HepG2 (cell line): ENCODE results near the gene CCM2. TPM values are rescaled to one million over a fixed set of nuclear protein-coding genes. Genes with fewer than 3 reads are reported as not detected.

Experiments used
- ATAC-seq: fragments of 200-7000 bp; cut with Tn5 transposase; 3 replicates; pipeline ENCODE4 v1.9.1; 2020; ENCODE audit warnings: mild to moderate bottlenecking, moderate library complexity
- BruUV-seq: library from RNA; stranded (reverse); fragments of 400-500 nt; replicated peaks from 2 replicates; lab custom pipeline; 2021; lab: Mats Ljungman, UMichigan
- CTCF ChIA-PET: fragments of 300-600 bp; formaldehyde crosslinking; extraction: SDS; loops from one replicate; lab custom pipeline; 2021; ENCODE audit warnings: low total read pairs, inconsistent platforms, low intra/inter-chr PET ratio; lab: Yijun Ruan, JAX
- POLR2A ChIA-PET: fragments of 350-600 bp; sonication (Branson Sonifier 250); formaldehyde crosslinking; loops from one replicate; lab custom pipeline; 2020; ENCODE audit warnings: antibody characterized with exemption, inconsistent platforms; lab: Yijun Ruan, JAX
- DNase-seq: peaks from one replicate; pipeline ENCODE4 v3.0.0-alpha.2; 2015; ENCODE audit warnings: low spot score
- FAIRE-seq: peaks from 3 replicates; lab custom pipeline; 2011; peaks lifted over from hg19 to GRCh38; lab: Jason Lieb, UNC
- H2AFZ ChIP-seq: one replicate; pipeline ENCODE4 v1.6.1; 2011; ENCODE audit warnings: low read length, inconsistent platforms
- H3K27ac ChIP-seq: fragments of 300-600 bp; 3 replicates; pipeline ENCODE4 v1.8.0; 2011; ENCODE audit warnings: mixed run types, mild to moderate bottlenecking, mixed read lengths, low read length, inconsistent platforms; ENCODE audit not compliant: insufficient read depth; ENCODE audit errors: extremely low read length
- H3K27me3 ChIP-seq, 2 experiments: fragments of 200-600 bp in 1 of 2; 2 replicates in 1 of 2; 3 replicates in 1 of 2; pipeline versions ENCODE4 v1.6.0 to v1.8.0; 2011; ENCODE audit warnings: low read length in 2 of 2, mild to moderate bottlenecking in 2 of 2, moderate library complexity in 2 of 2, inconsistent platforms in 1 of 2; ENCODE audit not compliant: insufficient read depth in 2 of 2, control insufficient read depth in 1 of 2
- H3K36me3 ChIP-seq, 2 experiments: fragments of 200-600 bp in 1 of 2; replicated peaks in 1 of 2; 2 replicates in 1 of 2; 3 replicates in 1 of 2; pipeline versions ENCODE4 v1.5.1 to v1.8.0; 2011; ENCODE audit warnings: low read length in 2 of 2, inconsistent platforms in 1 of 2; ENCODE audit not compliant: insufficient read depth in 2 of 2, control insufficient read depth in 1 of 2
- H3K4me1 ChIP-seq: 2 replicates; pipeline ENCODE4 v1.5.1; 2012; ENCODE audit warnings: low read length, inconsistent platforms; ENCODE audit not compliant: insufficient read depth
- H3K4me2 ChIP-seq: 2 replicates; pipeline ENCODE4 v1.6.0; 2011; ENCODE audit warnings: low read depth, low read length, inconsistent platforms
- H3K4me3 ChIP-seq, 3 experiments: fragments of 200-600 bp in 1 of 3; sonication (generic), shearing (Covaris generic) in 1 of 3; replicated peaks in 1 of 3; 2 replicates each; pipeline ENCODE4 v1.5.1; 2011 to 2016; ENCODE audit warnings: low read length in 3 of 3, inconsistent platforms in 2 of 3, low read depth in 2 of 3, mild to moderate bottlenecking in 2 of 3, control low read depth in 1 of 3, mixed read lengths in 1 of 3; ENCODE audit not compliant: insufficient read depth in 1 of 3
- H3K79me2 ChIP-seq: one replicate; pipeline ENCODE4 v1.6.1; 2011; ENCODE audit warnings: low read length, inconsistent platforms; ENCODE audit not compliant: insufficient read depth
- H3K9ac ChIP-seq: 2 replicates; pipeline ENCODE4 v1.6.0; 2011; ENCODE audit warnings: mild to moderate bottlenecking, low read depth, low read length, inconsistent platforms; ENCODE audit not compliant: insufficient read depth
- H3K9me3 ChIP-seq: 2 replicates; pipeline ENCODE4 v1.5.1; 2012; ENCODE audit warnings: mild to moderate bottlenecking, low read length
- H4K20me1 ChIP-seq: 2 replicates; pipeline ENCODE4 v1.6.0; 2011; ENCODE audit warnings: inconsistent platforms, mild to moderate bottlenecking, low read length, moderate library complexity; ENCODE audit not compliant: insufficient read depth
- BRCA1 ChIP-seq: sonication (generic); formaldehyde crosslinking; IDR thresholded peaks from 2 replicates; pipeline ENCODE4 v1.4.0; 2020; ENCODE audit warnings: missing genetic modification reagents
- CCAR2 ChIP-seq: fragments of 200-400 bp; formaldehyde crosslinking; optimal IDR thresholded peaks from 2 replicates; pipeline ENCODE3; 2018; ENCODE audit warnings: low read depth, mild to moderate bottlenecking, low read length, moderate library complexity
- FOSL1 ChIP-seq: sonication (generic); formaldehyde crosslinking; IDR thresholded peaks from 2 replicates; pipeline ENCODE4 v1.9.0; 2021; ENCODE audit warnings: missing genetic modification reagents, borderline replicate concordance
- KLF16 ChIP-seq, 2 experiments: sonication (generic) in 1 of 2; formaldehyde crosslinking in 1 of 2; IDR thresholded peaks; 2 replicates each; pipeline versions ENCODE4 v1.6.1 to v1.8.0; 2016 to 2023; ENCODE audit warnings: missing genetic modification reagents in 2 of 2, missing compliant biosample characterization in 1 of 2
- NFYB ChIP-seq: sonication (generic); formaldehyde crosslinking; IDR thresholded peaks from 2 replicates; pipeline ENCODE4 v1.4.0; 2020; ENCODE audit warnings: missing genetic modification reagents
- ZNF225 ChIP-seq: sonication (generic); formaldehyde crosslinking; IDR thresholded peaks from 2 replicates; pipeline ENCODE4 v1.4.0; 2020; ENCODE audit warnings: mild to moderate bottlenecking, missing genetic modification reagents
- ZNF337 ChIP-seq: sonication (generic); formaldehyde crosslinking; IDR thresholded peaks from 2 replicates; pipeline ENCODE4 v1.5.1; 2020; ENCODE audit warnings: missing genetic modification reagents, low read depth, mild to moderate bottlenecking, borderline replicate concordance
- WGBS: methylation state at CpG from one replicate; pipeline ENCODE4 v1.1.6; 2017; ENCODE audit warnings: low lambda C conversion rate; 5-methylcytosine and 5-hydroxymethylcytosine counted together
- in situ Hi-C: cut with HindIII; loops from 2 replicates; pipeline ENCODE4 v1.10.0; 2017; ENCODE audit warnings: low pct_unique_long_range_greater_than_20kb; ENCODE audit not compliant: extremely low pct_ligation_motif_present
- intact Hi-C: fragments of 100-400 bp; cut with micrococcal nuclease; formaldehyde crosslinking; loops from one replicate; pipeline ENCODE4 v1.10.0; 2022; ENCODE audit not compliant: unreplicated experiment
- polyA plus RNA-seq, 8 experiments: library from polyadenylated mRNA; depleted of rRNA in 3 of 8; stranded (reverse) in 7 of 8; unstranded in 1 of 8; fragments of >200 nt; fragmentation: Illumina TruSeq in 4 of 8; extraction: Trizol in 4 of 8; gene quantifications; 2 replicates each; pipeline versions ENCODE4 v1.2.1 to v1.2.3, GENCODE V29; 2011 to 2016; ENCODE audit warnings: low read depth in 4 of 8, missing spikeins in 1 of 8, mixed read lengths in 1 of 8; ENCODE audit not compliant: insufficient read depth in 1 of 8
- total RNA-seq, 5 experiments: library from RNA; depleted of rRNA; stranded (reverse); fragments of >200 nt; fragmentation: Illumina TruSeq; extraction: Trizol; gene quantifications; 2 replicates each; pipeline ENCODE4 v1.2.3, GENCODE V29; 2016; ENCODE audit warnings: low read depth in 1 of 5
- TF ChIP-seq, protein P1 (sequence below): sonication (generic); formaldehyde crosslinking; IDR thresholded peaks from 2 replicates; pipeline ENCODE4 v1.5.1; 2020; ENCODE audit warnings: missing genetic modification reagents, mild to moderate bottlenecking, borderline replicate concordance
- TF ChIP-seq, protein P2 (sequence below): sonication (generic); formaldehyde crosslinking; IDR thresholded peaks from 2 replicates; pipeline ENCODE4 v1.4.0; 2020; ENCODE audit warnings: mild to moderate bottlenecking, missing genetic modification reagents
- TF ChIP-seq, protein P3 (sequence below): sonication (generic); formaldehyde crosslinking; IDR thresholded peaks from 2 replicates; pipeline ENCODE4 v1.5.0; 2020; ENCODE audit warnings: mild to moderate bottlenecking, missing genetic modification reagents, moderate library complexity
- TF ChIP-seq, protein P4 (sequence below): sonication (generic); formaldehyde crosslinking; IDR thresholded peaks from 2 replicates; pipeline ENCODE4 v1.5.1; 2020; ENCODE audit warnings: mild to moderate bottlenecking, missing genetic modification reagents, moderate library complexity

The CCM2 gene
- total and polyA plus RNA-seq, 2 of the 13 experiments (the other 11 are each of a cell fraction or from before 2014, with no cell fraction given) = 13.7 to 15.8 TPM

DNA sequence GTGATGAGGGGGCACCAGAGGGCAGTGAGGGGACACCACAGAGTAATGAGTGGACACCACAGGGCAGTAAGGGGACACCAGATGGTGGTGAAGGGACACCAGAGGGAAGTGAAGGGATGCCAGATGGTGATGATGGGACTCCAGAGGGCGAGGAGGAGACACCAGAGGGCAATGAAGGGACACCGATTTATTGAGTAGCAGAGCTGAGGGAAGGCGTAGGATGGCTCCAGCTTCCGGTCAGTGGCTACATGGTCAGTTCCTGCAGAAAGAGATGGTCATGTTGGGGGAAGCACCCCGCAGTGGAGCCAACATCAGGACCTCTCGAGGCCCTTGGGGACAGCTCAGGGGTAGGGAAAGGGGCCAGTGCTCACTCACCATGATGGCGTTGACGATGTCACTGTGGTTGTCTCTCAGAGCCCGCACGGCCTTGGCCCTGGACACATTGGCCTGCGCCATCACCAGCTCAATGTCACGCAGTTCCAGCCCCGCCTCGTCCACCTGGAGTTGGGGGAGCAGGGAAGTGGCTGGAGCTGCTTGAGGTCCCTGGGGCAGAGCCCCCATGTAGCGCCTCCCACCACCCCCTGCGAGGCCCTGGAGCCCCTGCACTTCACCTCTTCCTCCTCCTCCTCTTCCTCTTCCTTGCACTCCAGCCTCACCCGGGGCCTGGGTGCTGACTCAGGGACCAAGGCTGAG lies 80.4 kb downstream of the CCM2 start (continued):
- no peak for TF ChIP-seq KLF16 (CRISPR knock-in tag; IDR thresholded peaks at IDR 0.05)
- no peak for TF ChIP-seq FOSL1
- TF ChIP-seq NFYB = no peak
- TF ChIP-seq, protein P1, sequence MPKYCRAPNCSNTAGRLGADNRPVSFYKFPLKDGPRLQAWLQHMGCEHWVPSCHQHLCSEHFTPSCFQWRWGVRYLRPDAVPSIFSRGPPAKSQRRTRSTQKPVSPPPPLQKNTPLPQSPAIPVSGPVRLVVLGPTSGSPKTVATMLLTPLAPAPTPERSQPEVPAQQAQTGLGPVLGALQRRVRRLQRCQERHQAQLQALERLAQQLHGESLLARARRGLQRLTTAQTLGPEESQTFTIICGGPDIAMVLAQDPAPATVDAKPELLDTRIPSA (CRISPR knock-in tag) = no peak
- TF ChIP-seq, protein P2, sequence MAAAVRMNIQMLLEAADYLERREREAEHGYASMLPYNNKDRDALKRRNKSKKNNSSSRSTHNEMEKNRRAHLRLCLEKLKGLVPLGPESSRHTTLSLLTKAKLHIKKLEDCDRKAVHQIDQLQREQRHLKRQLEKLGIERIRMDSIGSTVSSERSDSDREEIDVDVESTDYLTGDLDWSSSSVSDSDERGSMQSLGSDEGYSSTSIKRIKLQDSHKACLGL = no peak

DNA sequence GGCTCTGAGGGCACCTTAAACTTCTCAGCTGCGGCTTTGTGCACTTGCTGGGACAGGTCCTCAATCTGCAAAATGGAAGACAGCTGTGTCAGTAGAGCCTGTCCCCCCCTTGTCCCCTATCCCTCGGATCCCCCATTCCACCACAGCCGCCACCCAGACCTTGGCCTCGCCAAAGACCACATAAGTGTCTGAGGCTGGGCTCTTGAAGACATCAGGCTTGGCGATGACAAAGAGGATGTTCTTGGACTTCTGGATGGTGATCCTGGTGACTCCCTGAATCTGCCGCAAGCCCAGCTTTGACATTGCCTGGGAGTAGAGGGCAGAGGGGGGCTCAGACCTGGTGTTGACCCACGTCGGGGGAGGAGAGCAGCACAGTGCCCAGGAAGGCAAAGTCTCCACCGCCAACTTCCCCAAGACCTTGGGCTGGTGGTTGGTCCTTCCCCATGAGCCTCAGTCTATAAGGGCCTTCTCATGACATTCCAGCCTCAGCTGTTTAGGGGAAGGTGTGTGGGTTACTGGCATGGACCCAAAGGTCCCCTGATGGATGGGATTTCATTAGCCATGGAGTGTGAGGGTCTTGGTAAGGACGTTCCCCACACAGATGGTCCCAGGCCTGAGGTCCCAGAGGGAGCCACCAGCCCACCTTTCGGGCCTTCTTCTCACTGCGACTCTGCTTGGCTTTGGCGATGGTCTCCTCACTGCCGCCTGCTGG lies 81.1 kb downstream of the CCM2 start:
- intact Hi-C loops (no loop called here), in situ Hi-C loops (no loop called here)
- Histone ChIP-seq H2AFZ (no peak overlapping the region), H3K4me2 (no peak overlapping the region), H3K27me3 (peaks cover 3 to 28% of the 10 kb centered on the region in 2 experiments), H4K20me1 (no peaks in the 10 kb centered on the region), H3K36me3 (peaks cover 0 to under 1% of the 10 kb centered on the region in 2 experiments; a peak in 1 of 5 replicates), H3K79me2 (no peaks in the 10 kb centered on the region), H3K27ac (no peak overlapping the region), H3K4me1 (no peaks in the 10 kb centered on the region), H3K4me3 (no peak overlapping the region), H3K9me3 (no peaks in the 10 kb centered on the region), H3K9ac (no peak overlapping the region)
- no peak for FAIRE-seq
- ATAC-seq = no peak
- WGBS = 43% methylated on average over 12 of the region's 14 CpGs
- DNase-seq = no peak
- POLR2A ChIA-PET = no interaction called here
- CTCF ChIA-PET = no interaction called here
- TF ChIP-seq, protein P3, sequence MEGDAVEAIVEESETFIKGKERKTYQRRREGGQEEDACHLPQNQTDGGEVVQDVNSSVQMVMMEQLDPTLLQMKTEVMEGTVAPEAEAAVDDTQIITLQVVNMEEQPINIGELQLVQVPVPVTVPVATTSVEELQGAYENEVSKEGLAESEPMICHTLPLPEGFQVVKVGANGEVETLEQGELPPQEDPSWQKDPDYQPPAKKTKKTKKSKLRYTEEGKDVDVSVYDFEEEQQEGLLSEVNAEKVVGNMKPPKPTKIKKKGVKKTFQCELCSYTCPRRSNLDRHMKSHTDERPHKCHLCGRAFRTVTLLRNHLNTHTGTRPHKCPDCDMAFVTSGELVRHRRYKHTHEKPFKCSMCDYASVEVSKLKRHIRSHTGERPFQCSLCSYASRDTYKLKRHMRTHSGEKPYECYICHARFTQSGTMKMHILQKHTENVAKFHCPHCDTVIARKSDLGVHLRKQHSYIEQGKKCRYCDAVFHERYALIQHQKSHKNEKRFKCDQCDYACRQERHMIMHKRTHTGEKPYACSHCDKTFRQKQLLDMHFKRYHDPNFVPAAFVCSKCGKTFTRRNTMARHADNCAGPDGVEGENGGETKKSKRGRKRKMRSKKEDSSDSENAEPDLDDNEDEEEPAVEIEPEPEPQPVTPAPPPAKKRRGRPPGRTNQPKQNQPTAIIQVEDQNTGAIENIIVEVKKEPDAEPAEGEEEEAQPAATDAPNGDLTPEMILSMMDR (CRISPR knock-in tag) = peak; percentile 18
- TF ChIP-seq BRCA1 (CRISPR knock-in tag) (no peak), CCAR2 (no peak), ZNF337 (CRISPR knock-in tag) (no peak), ZNF225 (CRISPR knock-in tag) (no peak)
- TF ChIP-seq, protein P4, sequence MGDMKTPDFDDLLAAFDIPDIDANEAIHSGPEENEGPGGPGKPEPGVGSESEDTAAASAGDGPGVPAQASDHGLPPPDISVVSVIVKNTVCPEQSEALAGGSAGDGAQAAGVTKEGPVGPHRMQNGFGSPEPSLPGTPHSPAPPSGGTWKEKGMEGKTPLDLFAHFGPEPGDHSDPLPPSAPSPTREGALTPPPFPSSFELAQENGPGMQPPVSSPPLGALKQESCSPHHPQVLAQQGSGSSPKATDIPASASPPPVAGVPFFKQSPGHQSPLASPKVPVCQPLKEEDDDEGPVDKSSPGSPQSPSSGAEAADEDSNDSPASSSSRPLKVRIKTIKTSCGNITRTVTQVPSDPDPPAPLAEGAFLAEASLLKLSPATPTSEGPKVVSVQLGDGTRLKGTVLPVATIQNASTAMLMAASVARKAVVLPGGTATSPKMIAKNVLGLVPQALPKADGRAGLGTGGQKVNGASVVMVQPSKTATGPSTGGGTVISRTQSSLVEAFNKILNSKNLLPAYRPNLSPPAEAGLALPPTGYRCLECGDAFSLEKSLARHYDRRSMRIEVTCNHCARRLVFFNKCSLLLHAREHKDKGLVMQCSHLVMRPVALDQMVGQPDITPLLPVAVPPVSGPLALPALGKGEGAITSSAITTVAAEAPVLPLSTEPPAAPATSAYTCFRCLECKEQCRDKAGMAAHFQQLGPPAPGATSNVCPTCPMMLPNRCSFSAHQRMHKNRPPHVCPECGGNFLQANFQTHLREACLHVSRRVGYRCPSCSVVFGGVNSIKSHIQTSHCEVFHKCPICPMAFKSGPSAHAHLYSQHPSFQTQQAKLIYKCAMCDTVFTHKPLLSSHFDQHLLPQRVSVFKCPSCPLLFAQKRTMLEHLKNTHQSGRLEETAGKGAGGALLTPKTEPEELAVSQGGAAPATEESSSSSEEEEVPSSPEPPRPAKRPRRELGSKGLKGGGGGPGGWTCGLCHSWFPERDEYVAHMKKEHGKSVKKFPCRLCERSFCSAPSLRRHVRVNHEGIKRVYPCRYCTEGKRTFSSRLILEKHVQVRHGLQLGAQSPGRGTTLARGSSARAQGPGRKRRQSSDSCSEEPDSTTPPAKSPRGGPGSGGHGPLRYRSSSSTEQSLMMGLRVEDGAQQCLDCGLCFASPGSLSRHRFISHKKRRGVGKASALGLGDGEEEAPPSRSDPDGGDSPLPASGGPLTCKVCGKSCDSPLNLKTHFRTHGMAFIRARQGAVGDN (CRISPR knock-in tag) = peak; percentile 16; the same call in 1 of the 2 replicates
- no TSS peak for BruUV-seq
